ENCODE results near the gene HACL1. TPM values are rescaled to one million over a fixed set of nuclear protein-coding genes. Genes with fewer than 3 reads are reported as not detected.
"Not testable (repeated sequence)": the region's sequence is repeated elsewhere in the genome, so short reads cannot be mapped to it uniquely, and the experiment has no call there.

Gene HACL1
- total RNA-seq, 1 donor from 2014 or later: 23.7 TPM

DNA sequence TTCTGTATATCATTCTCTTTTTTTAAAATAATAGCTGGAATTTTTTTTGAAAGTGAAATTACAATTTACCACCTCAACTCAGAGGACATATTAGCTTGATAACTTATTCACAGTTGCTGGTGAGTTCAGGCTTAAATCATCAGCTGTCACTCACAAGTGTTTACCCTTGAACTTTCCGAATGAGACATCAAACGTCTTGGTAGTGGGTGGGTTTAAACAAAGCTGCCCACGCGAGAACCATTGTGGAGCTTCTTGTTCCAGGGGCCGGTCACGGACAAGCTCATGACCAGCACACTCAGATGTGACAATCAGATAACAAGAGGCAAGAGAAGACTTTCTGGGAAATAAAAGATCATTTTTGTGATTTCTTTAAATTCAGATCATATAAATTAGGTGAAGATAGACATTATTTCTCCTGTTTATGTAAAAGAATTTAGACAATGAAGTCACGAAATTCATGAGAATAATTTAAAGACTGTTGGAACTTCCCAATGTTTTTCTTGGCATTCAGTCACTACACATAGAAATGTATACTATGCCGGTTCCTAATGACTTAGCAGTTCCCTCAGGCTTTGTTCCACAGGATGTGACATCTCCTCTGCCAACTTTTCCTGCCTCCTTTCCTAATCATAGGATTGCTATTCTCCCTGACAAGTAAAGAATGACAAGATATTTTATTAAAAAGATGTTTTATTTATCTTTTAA lies 29.4 kb upstream of the HACL1 start:
- peaks cover 70% of the 10 kb centered on the region for H3K4me1 Mint-ChIP-seq (ENCODE audit: unreplicated experiment)
- peaks cover under 1% of the 10 kb centered on the region for H3K36me3 Mint-ChIP-seq (ENCODE audit: unreplicated experiment)
- no peaks in the 10 kb centered on the region for H3K9me3 Mint-ChIP-seq (ENCODE audit: unreplicated experiment)
- no peak for DNase-seq (ENCODE audit: extremely low spot score, unreplicated experiment)
- H3K4me3 Mint-ChIP-seq (ENCODE audit: unreplicated experiment): peak overlapping the region; percentile 70
- H3K27me3 Mint-ChIP-seq (ENCODE audit: unreplicated experiment): no peaks in the 10 kb centered on the region
- TF ChIP-seq, protein P1, sequence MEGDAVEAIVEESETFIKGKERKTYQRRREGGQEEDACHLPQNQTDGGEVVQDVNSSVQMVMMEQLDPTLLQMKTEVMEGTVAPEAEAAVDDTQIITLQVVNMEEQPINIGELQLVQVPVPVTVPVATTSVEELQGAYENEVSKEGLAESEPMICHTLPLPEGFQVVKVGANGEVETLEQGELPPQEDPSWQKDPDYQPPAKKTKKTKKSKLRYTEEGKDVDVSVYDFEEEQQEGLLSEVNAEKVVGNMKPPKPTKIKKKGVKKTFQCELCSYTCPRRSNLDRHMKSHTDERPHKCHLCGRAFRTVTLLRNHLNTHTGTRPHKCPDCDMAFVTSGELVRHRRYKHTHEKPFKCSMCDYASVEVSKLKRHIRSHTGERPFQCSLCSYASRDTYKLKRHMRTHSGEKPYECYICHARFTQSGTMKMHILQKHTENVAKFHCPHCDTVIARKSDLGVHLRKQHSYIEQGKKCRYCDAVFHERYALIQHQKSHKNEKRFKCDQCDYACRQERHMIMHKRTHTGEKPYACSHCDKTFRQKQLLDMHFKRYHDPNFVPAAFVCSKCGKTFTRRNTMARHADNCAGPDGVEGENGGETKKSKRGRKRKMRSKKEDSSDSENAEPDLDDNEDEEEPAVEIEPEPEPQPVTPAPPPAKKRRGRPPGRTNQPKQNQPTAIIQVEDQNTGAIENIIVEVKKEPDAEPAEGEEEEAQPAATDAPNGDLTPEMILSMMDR (IDR thresholded peaks at IDR 0.05): no peak
- H3K27ac Mint-ChIP-seq (ENCODE audit: unreplicated experiment): peak overlapping the region; percentile 98

DNA sequence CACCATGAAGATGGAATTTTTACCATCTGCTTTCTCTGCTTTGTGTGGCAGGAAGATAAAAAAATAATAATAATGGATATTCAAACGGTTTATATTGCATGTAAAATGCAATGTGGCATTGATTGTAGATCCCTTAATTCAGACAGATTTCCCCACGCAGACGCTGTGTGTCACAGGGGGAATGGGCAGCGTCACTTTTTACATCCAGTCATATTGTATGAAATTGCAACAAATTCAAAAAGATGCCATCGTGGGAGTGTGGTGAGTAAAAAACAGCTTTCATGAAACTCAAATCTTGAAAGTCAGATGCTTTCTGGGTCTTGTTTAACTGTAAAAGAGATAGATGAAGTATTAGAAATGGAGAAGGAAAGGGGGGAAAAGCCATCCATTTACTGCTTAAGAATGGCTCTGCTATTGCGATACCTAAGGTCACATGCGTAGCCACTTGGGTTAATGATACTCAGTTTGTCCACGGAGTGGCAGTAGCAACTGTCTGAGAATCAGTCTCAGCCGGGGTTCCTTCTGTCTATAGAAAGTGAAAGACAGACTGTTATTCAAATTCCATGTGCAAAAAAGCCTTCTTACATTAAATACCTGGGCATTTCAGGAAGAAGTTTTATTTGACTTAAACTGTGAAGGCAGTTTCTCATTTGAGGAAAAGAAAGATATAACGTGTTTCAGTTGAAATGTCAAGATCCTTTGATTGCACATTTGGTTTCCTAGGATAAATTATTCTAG lies 28.7 kb upstream of the HACL1 start:
- H3K36me3 Mint-ChIP-seq (ENCODE audit: unreplicated experiment): peaks cover 1% of the 10 kb centered on the region
- peaks cover 62% of the 10 kb centered on the region for H3K4me1 Mint-ChIP-seq (ENCODE audit: unreplicated experiment)
- H3K9me3 Mint-ChIP-seq (ENCODE audit: unreplicated experiment): no peaks in the 10 kb centered on the region
- TF ChIP-seq, protein P1 (IDR thresholded peaks at IDR 0.05): peak; percentile 87
- H3K27me3 Mint-ChIP-seq (ENCODE audit: unreplicated experiment): no peaks in the 10 kb centered on the region
- no peak for DNase-seq (ENCODE audit: extremely low spot score, unreplicated experiment)
- H3K4me3 Mint-ChIP-seq (ENCODE audit: unreplicated experiment): peak overlapping the region; percentile 70
- H3K27ac Mint-ChIP-seq (ENCODE audit: unreplicated experiment): peak overlapping the region; percentile 98

GRCh38 chr3:15628967-15629366 lies 27.6 kb upstream of the HACL1 start:
- no peak for DNase-seq (ENCODE audit: extremely low spot score, unreplicated experiment)
- TF ChIP-seq, protein P1 (IDR thresholded peaks at IDR 0.05): no peak
- no peak overlapping the region for H3K27ac Mint-ChIP-seq (ENCODE audit: unreplicated experiment)
- no peak overlapping the region for H3K4me3 Mint-ChIP-seq (ENCODE audit: unreplicated experiment)
- no peaks in the 10 kb centered on the region for H3K9me3 Mint-ChIP-seq (ENCODE audit: unreplicated experiment)
- peaks cover 1% of the 10 kb centered on the region for H3K36me3 Mint-ChIP-seq (ENCODE audit: unreplicated experiment)
- no peaks in the 10 kb centered on the region for H3K27me3 Mint-ChIP-seq (ENCODE audit: unreplicated experiment)
- H3K4me1 Mint-ChIP-seq (ENCODE audit: unreplicated experiment): peaks cover 55% of the 10 kb centered on the region

DNA sequence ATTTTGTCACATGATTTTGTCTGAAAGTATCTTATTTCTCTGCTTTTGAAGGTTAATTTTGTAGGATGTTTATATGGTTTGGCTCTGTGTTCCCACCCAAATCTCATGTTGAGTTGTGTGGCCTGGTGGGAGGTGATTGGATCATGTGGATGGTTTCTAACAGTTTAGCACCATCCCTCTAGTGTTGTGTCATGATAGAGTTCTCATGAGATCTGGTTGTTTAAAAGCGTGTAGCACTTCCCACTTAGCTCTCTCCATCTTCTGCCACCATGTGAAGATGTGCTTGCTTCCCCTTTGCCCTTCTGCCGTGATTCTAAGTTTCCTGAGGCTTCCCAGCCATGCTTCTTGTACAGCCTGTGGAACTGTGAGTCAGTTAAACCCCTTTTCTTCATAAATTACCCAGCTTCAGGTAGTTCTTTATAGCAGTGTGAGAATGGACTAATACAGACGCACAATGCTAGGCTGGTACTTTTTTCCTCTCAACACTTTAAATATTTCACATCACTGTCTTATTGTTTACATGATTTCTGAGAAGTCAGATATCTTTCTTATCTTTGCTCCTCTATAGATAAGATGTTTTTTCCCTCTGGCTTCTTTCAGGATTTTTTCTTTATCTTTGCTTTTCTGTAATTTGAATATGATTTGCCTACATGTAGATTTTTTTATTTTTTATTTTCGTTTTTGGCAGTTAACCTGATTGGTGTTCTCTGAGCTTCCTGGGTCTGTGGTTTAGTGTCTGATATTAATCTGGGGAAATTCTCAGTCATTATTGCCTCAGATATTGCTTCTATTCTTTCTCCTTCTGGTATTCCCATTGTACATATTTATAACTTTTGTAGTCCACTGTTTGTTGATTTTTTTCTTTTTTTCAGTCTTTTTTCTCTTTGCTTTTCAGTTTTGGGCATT lies 22.4 kb upstream of the HACL1 start:
- Mint-ChIP-seq H3K27ac (ENCODE audit: unreplicated experiment) (peak overlapping the region; percentile 5), H3K27me3 (ENCODE audit: unreplicated experiment) (no peaks in the 10 kb centered on the region), H3K4me3 (ENCODE audit: unreplicated experiment) (no peak overlapping the region), H3K4me1 (ENCODE audit: unreplicated experiment) (peaks cover 6% of the 10 kb centered on the region), H3K36me3 (ENCODE audit: unreplicated experiment) (peaks cover 30% of the 10 kb centered on the region), H3K9me3 (ENCODE audit: unreplicated experiment) (peaks cover 28% of the 10 kb centered on the region)
- TF ChIP-seq, protein P1 (IDR thresholded peaks at IDR 0.05): no peak
- no peak for DNase-seq (ENCODE audit: extremely low spot score, unreplicated experiment)

DNA sequence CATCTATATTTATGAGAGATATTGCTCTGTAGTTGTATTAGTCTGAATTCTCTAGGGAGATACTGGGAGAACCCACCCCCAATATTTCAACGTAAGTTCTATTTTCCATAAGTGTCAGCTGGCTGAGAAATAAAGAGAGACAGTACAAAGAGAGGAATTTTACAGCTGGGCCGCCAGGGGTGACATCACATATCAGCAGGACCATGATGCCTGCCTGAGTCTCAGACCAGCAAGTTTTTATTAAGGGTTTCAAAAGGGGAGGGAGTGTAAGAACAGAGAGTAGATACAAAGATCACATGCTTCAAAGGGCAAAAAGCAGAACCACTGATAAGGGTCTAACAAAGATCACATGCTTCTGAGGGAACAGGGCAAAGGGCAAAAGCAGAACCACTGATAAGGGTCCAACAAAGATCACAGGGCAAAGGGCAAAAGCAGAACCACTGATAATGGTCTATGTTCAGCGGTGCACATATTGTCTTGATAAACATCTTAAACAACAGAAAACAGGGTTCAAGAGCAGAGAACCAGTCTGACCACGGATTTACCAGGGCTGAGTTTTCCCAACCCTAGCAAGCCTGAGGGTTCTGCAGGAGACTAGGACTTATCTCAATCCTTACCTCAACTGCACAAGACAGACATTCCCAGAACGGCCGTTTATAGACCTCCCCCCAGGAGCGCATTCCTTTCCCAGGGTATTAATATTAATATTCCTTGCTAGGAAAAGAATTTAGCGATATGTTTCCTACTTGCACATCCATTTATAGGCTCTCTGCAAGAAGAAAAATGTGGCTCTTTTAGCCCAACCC lies 18.5 kb upstream of the HACL1 start:
- not testable (repeated sequence) for H3K27ac Mint-ChIP-seq (ENCODE audit: unreplicated experiment); DNase-seq (ENCODE audit: extremely low spot score, unreplicated experiment)
- peaks cover 31% of the 10 kb centered on the region for H3K36me3 Mint-ChIP-seq (ENCODE audit: unreplicated experiment)

More for the DNA sequence above, 18.5 kb upstream of the HACL1 start:
- H3K4me3 Mint-ChIP-seq (ENCODE audit: unreplicated experiment); H3K4me1 Mint-ChIP-seq (ENCODE audit: unreplicated experiment); H3K27me3 Mint-ChIP-seq (ENCODE audit: unreplicated experiment): not testable (repeated sequence)
- H3K9me3 Mint-ChIP-seq (ENCODE audit: unreplicated experiment): peaks cover 29% of the 10 kb centered on the region
